Natural killer cell treated with Interleukin-12 subunit alpha and Interleukin-12 subunit beta and Interleukin-15 and Interleukin-18, amount 100 ng/mL, for 72 hours (primary cell): ENCODE results near the gene TNFSF15. TPM values are rescaled to one million over a fixed set of nuclear protein-coding genes. Genes with fewer than 3 reads are reported as not detected.

Source experiments
- ATAC-seq, 2 donors: fragments of 150-1000 bp; cut with Tn5 transposase in 1 of 2; sonication (Bioruptor Pico), chemical (Tn5 transposase) in 1 of 2; 2 replicates each; pipeline ENCODE4 v1.10.0; 2021
- DNase-seq: peaks from one replicate; pipeline ENCODE4 v3.0.0; 2022; ENCODE audit warnings: low spot score
- H3K27ac Mint-ChIP-seq, 2 donors: 1 replicate in 1 of 2; 2 replicates in 1 of 2; pipeline ENCODE4 v1.8.0; 2022; ENCODE audit warnings: mixed read lengths in 2 of 2, mild to moderate bottlenecking in 1 of 2, moderate library complexity in 1 of 2
- H3K27me3 Mint-ChIP-seq, 2 donors: 1 replicate in 1 of 2; 2 replicates in 1 of 2; pipeline ENCODE4 v1.8.0; 2022; ENCODE audit warnings: mixed read lengths in 2 of 2
- H3K36me3 Mint-ChIP-seq: one replicate; pipeline ENCODE4 v1.8.0; 2022; ENCODE audit warnings: mixed read lengths
- H3K4me1 Mint-ChIP-seq, 2 donors: 1 replicate in 1 of 2; 2 replicates in 1 of 2; pipeline ENCODE4 v1.8.0; 2022; ENCODE audit warnings: low read depth in 2 of 2, mixed read lengths in 2 of 2, mild to moderate bottlenecking in 1 of 2
- H3K4me3 Mint-ChIP-seq: one replicate; pipeline ENCODE4 v1.8.0; 2022; ENCODE audit warnings: mixed read lengths
- H3K9me3 Mint-ChIP-seq: 2 replicates; pipeline ENCODE4 v1.8.0; 2022; ENCODE audit warnings: mixed read lengths
- total RNA-seq, 2 donors: library from RNA; stranded (reverse); gene quantifications; one replicate each; pipeline ENCODE4 v1.2.3, GENCODE V29; 2022

TNFSF15 gene
- total RNA-seq = under 1 TPM in 1 of 2 donors, not detected in 1; 0.08 TPM

- H3K4me1 Mint-ChIP-seq = peaks cover 11 to 15% of the 10 kb centered on the region in 2 donors
- no peak within 1 kb of the TSS for H3K27ac Mint-ChIP-seq
- DNase-seq = no peak
- peaks cover 9 to 12% of the 10 kb centered on the region in 2 donors for H3K27me3 Mint-ChIP-seq
- peak within 1 kb of the TSS; percentile 9 for H3K4me3 Mint-ChIP-seq
- no peaks in the 10 kb centered on the region for H3K36me3 Mint-ChIP-seq
- H3K9me3 Mint-ChIP-seq = no peaks in the 10 kb centered on the region
- ATAC-seq = peak; percentile 68 to 74
Measured at GRCh38 chr9:114805670-114806525, at the start of gene TNFSF15. TNFSF15 (minus strand) TSS chr9:114806039; CDS start chr9:114806012, 27 bp downstream.

- DNase-seq = no peak
- peaks cover 8% of the 10 kb centered on the region for H3K36me3 Mint-ChIP-seq
- no peak overlapping the region for H3K27ac Mint-ChIP-seq
- H3K9me3 Mint-ChIP-seq = peaks cover 5% of the 10 kb centered on the region
- peaks cover 9 to 13% of the 10 kb centered on the region in 2 donors for H3K4me1 Mint-ChIP-seq
- no peak for ATAC-seq
- H3K27me3 Mint-ChIP-seq = peaks cover 11 to 13% of the 10 kb centered on the region in 2 donors
- H3K4me3 Mint-ChIP-seq = no peak overlapping the region
Measured at GRCh38 chr9:114855488-114855887, 49.6 kb upstream of the TNFSF15 start.

- Mint-ChIP-seq H3K9me3 (peaks cover 5% of the 10 kb centered on the region), H3K27me3 (peaks cover 11 to 13% of the 10 kb centered on the region in 2 donors), H3K4me3 (no peak overlapping the region), H3K27ac (no peak overlapping the region), H3K4me1 (peaks cover 9 to 13% of the 10 kb centered on the region in 2 donors), H3K36me3 (peaks cover 8% of the 10 kb centered on the region)
- no peak for ATAC-seq
- no peak for DNase-seq
Measured at GRCh38 chr9:114854736-114855355, 49.0 kb upstream of the TNFSF15 start.

- no peak overlapping the region for H3K27ac Mint-ChIP-seq
- H3K9me3 Mint-ChIP-seq = no peaks in the 10 kb centered on the region
- no peak for ATAC-seq
- H3K27me3 Mint-ChIP-seq = peaks cover 5 to 7% of the 10 kb centered on the region in 2 donors
- no peaks in the 10 kb centered on the region for H3K36me3 Mint-ChIP-seq
- peaks cover 9 to 13% of the 10 kb centered on the region in 2 donors for H3K4me1 Mint-ChIP-seq
- no peak overlapping the region for H3K4me3 Mint-ChIP-seq
- no peak for DNase-seq
Measured at GRCh38 chr9:114853071-114853855, 47.4 kb upstream of the TNFSF15 start.

GRCh38 chr9:114852050-114852594, 46.3 kb upstream of the TNFSF15 start:
- Mint-ChIP-seq H3K9me3 (no peaks in the 10 kb centered on the region), H3K36me3 (no peaks in the 10 kb centered on the region), H3K27me3 (peaks cover 5 to 7% of the 10 kb centered on the region in 2 donors), H3K27ac (no peak overlapping the region), H3K4me1 (peaks cover 9 to 13% of the 10 kb centered on the region in 2 donors), H3K4me3 (no peak overlapping the region)
- ATAC-seq (no peak), DNase-seq (no peak)

- H3K4me1 Mint-ChIP-seq = peaks cover 9 to 13% of the 10 kb centered on the region in 2 donors
- no peaks in the 10 kb centered on the region for H3K9me3 Mint-ChIP-seq
- peaks cover 5 to 7% of the 10 kb centered on the region in 2 donors for H3K27me3 Mint-ChIP-seq
- peak overlapping the region in 1 of 2 donors; percentile 0 for H3K27ac Mint-ChIP-seq
- no peak for ATAC-seq
- no peak for DNase-seq
- no peaks in the 10 kb centered on the region for H3K36me3 Mint-ChIP-seq
- H3K4me3 Mint-ChIP-seq = no peak overlapping the region
Measured at GRCh38 chr9:114851306-114851705, 45.5 kb upstream of the TNFSF15 start.

- ATAC-seq = peak in 1 of 2 donors; percentile 20
- no peaks in the 10 kb centered on the region for H3K9me3 Mint-ChIP-seq
- no peak for DNase-seq
- H3K4me1 Mint-ChIP-seq = peaks cover 9 to 13% of the 10 kb centered on the region in 2 donors
- peak overlapping the region in 1 of 2 donors; percentile 0 for H3K27ac Mint-ChIP-seq
- H3K4me3 Mint-ChIP-seq = no peak overlapping the region
- H3K36me3 Mint-ChIP-seq = no peaks in the 10 kb centered on the region
- peaks cover 5 to 7% of the 10 kb centered on the region in 2 donors for H3K27me3 Mint-ChIP-seq
Measured at GRCh38 chr9:114850871-114851270, 45.0 kb upstream of the TNFSF15 start.

GRCh38 chr9:114849450-114849849, 43.6 kb upstream of the TNFSF15 start:
- Mint-ChIP-seq H3K9me3 (no peaks in the 10 kb centered on the region), H3K4me3 (no peak overlapping the region), H3K36me3 (no peaks in the 10 kb centered on the region), H3K4me1 (peaks cover 9 to 13% of the 10 kb centered on the region in 2 donors), H3K27ac (no peak overlapping the region), H3K27me3 (peaks cover 5 to 7% of the 10 kb centered on the region in 2 donors)
- DNase-seq (no peak), ATAC-seq (no peak)

GRCh38 chr9:114847492-114848417, 41.9 kb upstream of the TNFSF15 start:
- DNase-seq (no peak), ATAC-seq (no peak)
- H3K36me3 Mint-ChIP-seq = no peaks in the 10 kb centered on the region
- no peaks in the 10 kb centered on the region for H3K9me3 Mint-ChIP-seq
- peaks cover 9 to 10% of the 10 kb centered on the region in 2 donors for H3K4me1 Mint-ChIP-seq
- no peak overlapping the region for H3K4me3 Mint-ChIP-seq
- peaks cover 0 to 2% of the 10 kb centered on the region in 2 donors for H3K27me3 Mint-ChIP-seq
- no peak overlapping the region for H3K27ac Mint-ChIP-seq

- peaks cover 0 to 4% of the 10 kb centered on the region in 2 donors for H3K27me3 Mint-ChIP-seq
Measured at GRCh38 chr9:114845373-114845772, 39.5 kb upstream of the TNFSF15 start.

GRCh38 chr9:114844766-114845165, 38.9 kb upstream of the TNFSF15 start:
- Mint-ChIP-seq H3K4me1 (no peaks in the 10 kb centered on the region), H3K27me3 (peaks cover 0 to 7% of the 10 kb centered on the region in 2 donors), H3K4me3 (no peak overlapping the region), H3K9me3 (no peaks in the 10 kb centered on the region), H3K27ac (no peak overlapping the region), H3K36me3 (peaks cover 5% of the 10 kb centered on the region)
- DNase-seq = no peak
- no peak for ATAC-seq

More at GRCh38 chr9:114845373-114845772, 39.5 kb upstream of the TNFSF15 start:
- no peaks in the 10 kb centered on the region for H3K4me1 Mint-ChIP-seq
- no peak overlapping the region for H3K27ac Mint-ChIP-seq
- DNase-seq (no peak), ATAC-seq (no peak)
- peaks cover 5% of the 10 kb centered on the region for H3K36me3 Mint-ChIP-seq
- H3K9me3 Mint-ChIP-seq = no peaks in the 10 kb centered on the region
- H3K4me3 Mint-ChIP-seq = no peak overlapping the region

GRCh38 chr9:114837923-114838322, 32.1 kb upstream of the TNFSF15 start:
- Mint-ChIP-seq H3K27ac (no peak overlapping the region), H3K36me3 (peaks cover 5% of the 10 kb centered on the region)
- no peak for ATAC-seq

More at GRCh38 chr9:114837923-114838322, 32.1 kb upstream of the TNFSF15 start:
- Mint-ChIP-seq H3K4me3 (no peak overlapping the region), H3K27me3 (peaks cover 0 to 8% of the 10 kb centered on the region in 2 donors), H3K9me3 (no peaks in the 10 kb centered on the region), H3K4me1 (peaks cover 9 to 10% of the 10 kb centered on the region in 2 donors)
- no peak for DNase-seq
